ENCODE data around the gene AATK. TPM values are rescaled to one million over a fixed set of nuclear protein-coding genes. Genes with fewer than 3 reads are reported as not detected.

AATK gene
- total and polyA plus RNA-seq, 2 of the 13 experiments (the other 11 are each of a cell fraction or from before 2014, with no cell fraction given): 2.9 to 8.4 TPM

GRCh38 chr17:81101614-81102306 lies 64.3 kb downstream of the AATK start (continued):
- TF ChIP-seq ZNF407 (CRISPR knock-in tag; IDR thresholded peaks at IDR 0.05; ENCODE audit: not compliant biosample characterization) (peak; percentile 97), RAD51 (IDR thresholded peaks at IDR 0.05; ENCODE audit: borderline replicate concordance) (no peak), ZNF33A (CRISPR knock-in tag; IDR thresholded peaks at IDR 0.05; ENCODE audit: borderline replicate concordance) (no peak), GMEB1 (CRISPR knock-in tag; IDR thresholded peaks at IDR 0.05; ENCODE audit: borderline replicate concordance) (peak; percentile 71), ZMYM2 (CRISPR knock-in tag; IDR thresholded peaks at IDR 0.05) (peak; percentile 83), ONECUT2 (CRISPR knock-in tag; IDR thresholded peaks at IDR 0.05) (peak; percentile 35; the same call in 1 of the 2 replicates), PTBP1 (IDR thresholded peaks at IDR 0.05; ENCODE audit: low read depth, low read length, poor library complexity, severe bottlenecking) (peak; percentile 91), RBFOX2 (IDR thresholded peaks at IDR 0.05; ENCODE audit: low read depth, low read length) (no peak; the same call in 1 of the 2 replicates), ZGPAT (CRISPR knock-in tag; IDR thresholded peaks at IDR 0.05) (peak; percentile 97), CHD2 (IDR thresholded peaks at IDR 0.05; ENCODE audit: low read depth, low read length) (peak; percentile 69; the same call in 1 of the 2 replicates), KAT8 (CRISPR knock-in tag; IDR thresholded peaks at IDR 0.05) (peak; percentile 91), ZFP36 (IDR thresholded peaks at IDR 0.05; ENCODE audit: borderline replicate concordance, low read depth, low read length, partially characterized antibody) (no peak), ZNF720 (CRISPR knock-in tag; IDR thresholded peaks at IDR 0.05) (no peak), CHD4 (IDR thresholded peaks at IDR 0.05; ENCODE audit: borderline replicate concordance, low read length) (no peak), ZFP82 (CRISPR knock-in tag; IDR thresholded peaks at IDR 0.05; ENCODE audit: borderline replicate concordance) (no peak), NAIF1 (CRISPR knock-in tag; IDR thresholded peaks at IDR 0.05; ENCODE audit: borderline replicate concordance) (no peak), SSRP1 (CRISPR knock-in tag; IDR thresholded peaks at IDR 0.05) (no peak; the same call in 1 of the 2 replicates)

All from HepG2 (cell line).